HCT116 (cell line): ENCODE results near the gene FBXO48. TPM values are rescaled to one million over a fixed set of nuclear protein-coding genes. Genes with fewer than 3 reads are reported as not detected.

Source experiments
- ATAC-seq: fragments of 200-7000 bp; cut with Tn5 transposase; 2 replicates; pipeline ENCODE4 v1.9.1; 2020; ENCODE audit warnings: mild to moderate bottlenecking, moderate library complexity
- BruUV-seq: library from RNA; stranded (reverse); fragments of 400-500 nt; replicated peaks from 2 replicates; lab custom pipeline; 2021; lab: Mats Ljungman, UMichigan
- CTCF ChIA-PET: fragments of 300-600 bp; sonication (Branson Sonifier 250); formaldehyde crosslinking; loops from one replicate; lab custom pipeline; 2021; ENCODE audit warnings: antibody characterized with exemption; lab: Charles Lee
- POLR2A ChIA-PET: fragments of 300-600, 350-600 bp; sonication (Branson Sonifier 250); formaldehyde crosslinking; loops from one replicate; lab custom pipeline; 2021; ENCODE audit warnings: antibody characterized with exemption; lab: Charles Lee
- RAD21 ChIA-PET, 2 experiments: fragments of 300-600 bp; sonication (Branson Sonifier 250); formaldehyde crosslinking; loops; one replicate each; lab custom pipeline; 2023; ENCODE audit warnings: low total read pairs in 2 of 2; ENCODE audit not compliant: uncharacterized antibody in 2 of 2, unreplicated experiment in 2 of 2, low non-redundant PET in 1 of 2; lab: Charles Lee
- DNase-seq: peaks from one replicate; pipeline ENCODE4 v3.0.0-alpha.2; 2010; ENCODE audit warnings: low read depth, low spot score
- H2AFZ ChIP-seq: fragments of 200-600 bp; shearing (Covaris generic), sonication (generic); 2 replicates; pipeline ENCODE4 v1.6.1; 2017; ENCODE audit warnings: low read depth, mixed run types, mixed read lengths, antibody characterized with exemption, low read length; ENCODE audit not compliant: poor library complexity, severe bottlenecking
- H3K27ac ChIP-seq: 2 replicates; pipeline ENCODE4 v1.5.1; 2012; ENCODE audit warnings: low read depth, low read length
- H3K27me3 ChIP-seq: fragments of 200-600 bp; sonication (generic); 2 replicates; pipeline ENCODE4 v1.6.1; 2016; ENCODE audit warnings: mixed run types, low read length, mixed read lengths; ENCODE audit not compliant: insufficient read depth
- H3K36me3 ChIP-seq, 2 experiments: fragments of 200-500 bp in 1 of 2; fragments of 200-600 bp in 1 of 2; sonication (Bioruptor generic) in 1 of 2; sonication (generic) in 1 of 2; 2 replicates each; pipeline versions ENCODE4 v1.5.1 to v1.6.1; 2014 to 2016; ENCODE audit warnings: low read length in 2 of 2, inconsistent platforms in 1 of 2, mixed read lengths in 1 of 2, mixed run types in 1 of 2; ENCODE audit not compliant: insufficient read depth in 2 of 2, control insufficient read depth in 1 of 2
- H3K4me1 ChIP-seq, 2 experiments: fragments of 200-600 bp in 1 of 2; sonication (generic) in 1 of 2; 2 replicates each; pipeline versions ENCODE4 v1.5.1 to v1.6.1; 2012 to 2017; ENCODE audit warnings: low read length in 2 of 2, inconsistent platforms in 1 of 2, mild to moderate bottlenecking in 1 of 2, mixed read lengths in 1 of 2, mixed run types in 1 of 2, moderate library complexity in 1 of 2; ENCODE audit not compliant: insufficient read depth in 2 of 2, control insufficient read depth in 1 of 2
- H3K4me2 ChIP-seq: fragments of 200-600 bp; sonication (generic); 2 replicates; pipeline ENCODE4 v1.6.1; 2017; ENCODE audit warnings: mixed run types, low read length, mixed read lengths
- H3K4me3 ChIP-seq, 2 experiments: fragments of 200-600 bp in 1 of 2; sonication (generic) in 1 of 2; replicated peaks in 1 of 2; 2 replicates each; pipeline ENCODE4 v1.5.1; 2011 to 2016; ENCODE audit warnings: low read length in 2 of 2, control low read depth in 1 of 2, low read depth in 1 of 2, mild to moderate bottlenecking in 1 of 2, mixed read lengths in 1 of 2, mixed run types in 1 of 2
- H3K79me2 ChIP-seq: fragments of 200-600 bp; sonication (generic); 2 replicates; pipeline ENCODE4 v1.6.1; 2017; ENCODE audit warnings: mild to moderate bottlenecking, mixed run types, low read length, moderate library complexity, mixed read lengths; ENCODE audit not compliant: insufficient read depth
- H3K9ac ChIP-seq: fragments of 200-600 bp; sonication (generic); 2 replicates; pipeline ENCODE4 v1.6.1; 2016; ENCODE audit warnings: low read length, mixed read lengths
- H3K9me2 ChIP-seq: fragments of 200-600 bp; sonication (generic), shearing (Covaris generic); 2 replicates; pipeline ENCODE4 v1.6.1; 2017; ENCODE audit warnings: mixed run types, mild to moderate bottlenecking, moderate library complexity; ENCODE audit not compliant: insufficient read depth
- H3K9me3 ChIP-seq, 2 experiments: fragments of 200-500 bp in 1 of 2; fragments of 200-600 bp in 1 of 2; sonication (Bioruptor generic) in 1 of 2; sonication (generic) in 1 of 2; 2 replicates each; pipeline ENCODE4 v1.6.1; 2014 to 2017; ENCODE audit warnings: low read length in 2 of 2, mixed read lengths in 2 of 2, inconsistent platforms in 1 of 2, low read depth in 1 of 2, mild to moderate bottlenecking in 1 of 2, mixed run types in 1 of 2, moderate library complexity in 1 of 2; ENCODE audit not compliant: control insufficient read depth in 1 of 2, insufficient read depth in 1 of 2
- H4K20me1 ChIP-seq: fragments of 200-600 bp; sonication (generic), shearing (Covaris generic); 2 replicates; pipeline ENCODE4 v1.6.1; 2017; ENCODE audit warnings: mixed run types, mild to moderate bottlenecking, moderate library complexity; ENCODE audit not compliant: insufficient read depth
- POLR2AphosphoS5 ChIP-seq: IDR thresholded peaks from 2 replicates; pipeline ENCODE4 v1.6.1; 2011; ENCODE audit warnings: mild to moderate bottlenecking, low read depth, low read length, moderate library complexity
- RAD21 ChIP-seq: IDR thresholded peaks from 2 replicates; pipeline ENCODE4 v1.6.1; 2012; ENCODE audit warnings: low read depth, mild to moderate bottlenecking
- SIN3A ChIP-seq: IDR thresholded peaks from 2 replicates; pipeline ENCODE4 v1.6.1; 2012; ENCODE audit warnings: low read depth
- SP1 ChIP-seq: IDR thresholded peaks from 2 replicates; pipeline ENCODE4 v1.6.1; 2012; ENCODE audit warnings: low read depth
- SRF ChIP-seq: IDR thresholded peaks from 2 replicates; pipeline ENCODE4 v1.6.1; 2012; ENCODE audit warnings: low read depth
- TCF7L2 ChIP-seq: IDR thresholded peaks from 2 replicates; pipeline ENCODE4 v1.7.0; 2011; ENCODE audit warnings: borderline replicate concordance, inconsistent platforms; ENCODE audit not compliant: insufficient read depth, insufficient read length; ENCODE audit errors: extremely low read depth
- ZFX ChIP-seq: fragments of 450-650 bp; IDR thresholded peaks from 2 replicates; pipeline ENCODE4 v1.6.1; 2017
- intact Hi-C: fragments of 100-400 bp; cut with micrococcal nuclease; formaldehyde crosslinking; loops from 2 replicates; pipeline ENCODE4 v1.10.0; 2022
- total RNA-seq: library from RNA; stranded (reverse); gene quantifications from one replicate; pipeline ENCODE4 v1.2.1, GENCODE V29; 2021; ENCODE audit not compliant: unreplicated experiment

Gene FBXO48
- total RNA-seq, 1 experiment from 2014 or later = 0.91 TPM

DNA sequence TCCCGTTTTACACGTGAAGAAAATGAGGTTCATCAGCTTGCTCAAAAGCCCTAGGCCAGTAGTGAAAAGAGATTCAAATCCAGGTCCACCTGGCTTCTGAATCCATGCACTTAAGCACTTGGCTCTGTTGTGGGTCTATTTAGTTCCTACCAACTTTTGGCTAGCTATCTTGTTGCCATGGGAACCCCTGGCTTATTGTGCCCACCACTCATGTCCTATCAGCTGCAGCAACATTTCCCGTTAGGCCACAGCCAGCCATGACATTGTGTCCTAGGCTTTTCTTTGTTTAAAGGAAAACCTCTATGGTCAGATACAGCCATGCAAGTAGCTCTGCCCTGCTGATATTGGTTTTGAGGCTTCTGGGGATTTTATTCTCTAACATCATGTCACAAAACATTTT, 52.2 kb downstream of the FBXO48 start:
- no peak for ATAC-seq
- no peaks in the 10 kb centered on the region for H3K27me3 ChIP-seq
- H3K4me1 ChIP-seq = no peaks in the 10 kb centered on the region
- no peak overlapping the region for H2AFZ ChIP-seq
- H3K9ac ChIP-seq = no peak overlapping the region
- H3K4me3 ChIP-seq = no peak overlapping the region
- TF ChIP-seq SP1 = no peak
- H3K79me2 ChIP-seq = no peaks in the 10 kb centered on the region
- RAD21 ChIA-PET = no interaction called here
- intact Hi-C loops = no loop called here
- no peaks in the 10 kb centered on the region for H3K9me3 ChIP-seq
- POLR2A ChIA-PET = no interaction called here
- H3K27ac ChIP-seq = no peak overlapping the region
- DNase-seq = no peak
- CTCF ChIA-PET = interaction anchor here (1.1 kb wide), 1 partner anchor 27 kb away, joined by 4 read pairs; no protein-coding TSS in a partner anchor
- no peaks in the 10 kb centered on the region for H4K20me1 ChIP-seq
- H3K36me3 ChIP-seq = no peaks in the 10 kb centered on the region
- no peaks in the 10 kb centered on the region for H3K9me2 ChIP-seq
- no peak overlapping the region for H3K4me2 ChIP-seq
- no TSS peak for BruUV-seq

DNA sequence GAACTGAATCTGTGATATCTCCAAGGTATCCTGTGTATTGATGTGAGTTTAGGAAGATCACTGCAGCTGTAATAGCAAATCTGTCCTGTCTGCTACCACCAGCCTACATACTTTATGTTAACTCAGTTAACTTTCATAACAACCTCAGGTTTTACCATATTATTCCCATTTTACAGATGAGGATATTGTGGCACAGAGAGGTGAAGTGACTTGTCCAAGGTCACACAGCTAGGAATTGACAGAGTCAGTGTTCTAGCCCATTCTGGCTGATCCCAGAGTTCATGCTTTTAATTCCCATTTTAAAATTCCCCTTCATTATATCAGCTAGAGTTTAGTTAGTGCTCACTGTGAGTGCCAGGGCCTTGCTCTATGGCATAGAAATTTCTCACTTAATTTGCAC, 52.6 kb downstream of the FBXO48 start:
- no peak for DNase-seq
- Histone ChIP-seq H3K36me3 (no peaks in the 10 kb centered on the region), H2AFZ (no peak overlapping the region), H4K20me1 (no peaks in the 10 kb centered on the region), H3K4me3 (no peak overlapping the region), H3K9me3 (no peaks in the 10 kb centered on the region), H3K27ac (no peak overlapping the region), H3K4me2 (no peak overlapping the region), H3K4me1 (no peaks in the 10 kb centered on the region), H3K9ac (no peak overlapping the region), H3K27me3 (no peaks in the 10 kb centered on the region), H3K9me2 (no peaks in the 10 kb centered on the region), H3K79me2 (no peaks in the 10 kb centered on the region)
- ChIA-PET POLR2A (no interaction called here), CTCF (interaction anchor here (1.1 kb wide), 1 partner anchor 27 kb away, joined by 4 read pairs; no protein-coding TSS in a partner anchor), RAD21 (no interaction called here)
- no peak for ATAC-seq
- no TSS peak for BruUV-seq
- TF ChIP-seq SRF = no peak
- no peak for TF ChIP-seq POLR2AphosphoS5
- TF ChIP-seq ZFX = no peak
- TF ChIP-seq SIN3A = no peak
- TF ChIP-seq RAD21 = no peak
- TF ChIP-seq TCF7L2 = no peak
- intact Hi-C loops = no loop called here
